Endothelial cell of umbilical vein (primary cell): Measurements from ENCODE around the gene TEAD3. TPM values are rescaled to one million over a fixed set of nuclear protein-coding genes. Genes with fewer than 3 reads are reported as not detected.

Experiments used
- BruUV-seq: library from RNA; stranded (reverse); fragments of 400-500 nt; replicated peaks from 2 replicates; lab custom pipeline; 2021; lab: Mats Ljungman, UMichigan
- CTCF ChIA-PET: fragments of 300-600, 350-600 bp; sonication (Branson Sonifier 250); formaldehyde crosslinking; loops from one replicate; lab custom pipeline; 2021; ENCODE audit warnings: antibody characterized with exemption, inconsistent platforms; lab: Charles Lee
- POLR2A ChIA-PET: fragments of 300-600, 350-600 bp; sonication (Branson Sonifier 250); formaldehyde crosslinking; loops from one replicate; lab custom pipeline; 2021; ENCODE audit warnings: antibody characterized with exemption, inconsistent platforms; lab: Charles Lee
- DNase-seq: peaks from one replicate; pipeline ENCODE4 v3.0.0-alpha.2; 2011; ENCODE audit warnings: low read depth, low spot score
- FAIRE-seq: peaks from 2 replicates; lab custom pipeline; 2011; peaks lifted over from hg19 to GRCh38; lab: Jason Lieb, UNC
- H2AFZ ChIP-seq: 2 replicates; pipeline ENCODE4 v1.6.0; 2012; ENCODE audit warnings: low read depth, low read length, control low read depth, inconsistent platforms
- H3K27ac ChIP-seq: 2 replicates; pipeline ENCODE4 v1.5.1; 2011; ENCODE audit warnings: low read depth, mild to moderate bottlenecking, control low read depth, low read length, moderate library complexity; ENCODE audit not compliant: insufficient read depth
- H3K27me3 ChIP-seq, 2 experiments: 2 replicates each; pipeline versions ENCODE4 v1.6.0 to v1.6.1; 2011; ENCODE audit warnings: low read length in 2 of 2, mixed read lengths in 1 of 2; ENCODE audit not compliant: control insufficient read depth in 2 of 2, insufficient read depth in 2 of 2
- H3K36me3 ChIP-seq, 2 experiments: 2 replicates in 1 of 2; 3 replicates in 1 of 2; pipeline ENCODE4 v1.5.1; 2011; ENCODE audit warnings: low read length in 2 of 2, mild to moderate bottlenecking in 1 of 2, moderate library complexity in 1 of 2; ENCODE audit not compliant: control insufficient read depth in 2 of 2, insufficient read depth in 2 of 2; ENCODE audit errors: extremely low read depth in 1 of 2
- H3K4me1 ChIP-seq: 3 replicates; pipeline ENCODE4 v1.5.1; 2011; ENCODE audit warnings: mild to moderate bottlenecking, low read length; ENCODE audit not compliant: control insufficient read depth, insufficient read depth; ENCODE audit errors: extremely low read depth
- H3K4me2 ChIP-seq: 2 replicates; pipeline ENCODE4 v1.6.1; 2011; ENCODE audit warnings: low read length, control low read depth, mixed read lengths; ENCODE audit not compliant: insufficient read depth
- H3K4me3 ChIP-seq, 3 experiments: fragments of 200-600 bp in 1 of 3; sonication (generic), shearing (Covaris generic) in 1 of 3; replicated peaks in 1 of 3; 2 replicates each; pipeline ENCODE4 v1.5.1; 2011 to 2016; ENCODE audit warnings: control low read depth in 3 of 3, low read length in 3 of 3, mild to moderate bottlenecking in 2 of 3, inconsistent platforms in 1 of 3, low read depth in 1 of 3, moderate library complexity in 1 of 3; ENCODE audit not compliant: insufficient read depth in 1 of 3
- H3K79me2 ChIP-seq: 2 replicates; pipeline ENCODE4 v1.6.0; 2012; ENCODE audit warnings: low read length, inconsistent platforms; ENCODE audit not compliant: control insufficient read depth, insufficient read depth
- H3K9ac ChIP-seq: replicated peaks from 2 replicates; pipeline ENCODE3; 2011; ENCODE audit warnings: low read length, control low read depth; ENCODE audit not compliant: insufficient read depth; ENCODE audit errors: extremely low read depth
- H3K9me1 ChIP-seq: replicated peaks from 3 replicates; pipeline ENCODE4 v1.6.0; 2011; ENCODE audit warnings: mild to moderate bottlenecking, low read length; ENCODE audit not compliant: control insufficient read depth, insufficient read depth; ENCODE audit errors: extremely low read depth
- H3K9me3 ChIP-seq: replicated peaks from 2 replicates; pipeline ENCODE4 v1.5.1; 2012; ENCODE audit warnings: low read length, inconsistent platforms; ENCODE audit not compliant: control insufficient read depth, insufficient read depth
- H4K20me1 ChIP-seq: replicated peaks from 2 replicates; pipeline ENCODE3; 2011; ENCODE audit warnings: mild to moderate bottlenecking, low read length; ENCODE audit not compliant: control insufficient read depth, insufficient read depth; ENCODE audit errors: extremely low read depth
- EZH2 ChIP-seq: IDR thresholded peaks from 2 replicates; pipeline ENCODE4 v1.6.1; 2012; ENCODE audit warnings: borderline replicate concordance, low read depth, mild to moderate bottlenecking, moderate library complexity, low read length, inconsistent platforms; ENCODE audit not compliant: severe bottlenecking
- MYC ChIP-seq: IDR thresholded peaks from one replicate; pipeline ENCODE4 v1.6.1; 2011; ENCODE audit warnings: mild to moderate bottlenecking, low read depth, low read length
- POLR2AphosphoS5 ChIP-seq: IDR thresholded peaks from 2 replicates; pipeline ENCODE4 v1.6.1; 2012; ENCODE audit warnings: low read depth, mild to moderate bottlenecking, control low read depth, low read length, moderate library complexity; ENCODE audit not compliant: insufficient read depth
- dilution Hi-C: fragments of 300-500 bp; cut with MboI; formaldehyde crosslinking; loops from one replicate; pipeline ENCODE4 v1.15.0; 2019; ENCODE audit warnings: low sequenced_read_pairs; ENCODE audit not compliant: extremely low pct_ligation_motif_present
- intact Hi-C: fragments of 100-400 bp; cut with micrococcal nuclease; formaldehyde crosslinking; loops from one replicate; pipeline ENCODE4 v1.10.0; 2022
- polyA plus RNA-seq, 4 experiments: library from polyadenylated mRNA; depleted of rRNA in 3 of 4; stranded (reverse) in 3 of 4; unstranded in 1 of 4; fragments of >200 nt; gene quantifications; 2 replicates each; pipeline versions ENCODE4 v1.2.1 to v1.2.3, GENCODE V29; 2011 to 2012; ENCODE audit warnings: missing spikeins in 1 of 4
- total RNA-seq: library from RNA; stranded (reverse); gene quantifications from 2 replicates; pipeline ENCODE4 v1.2.3, GENCODE V29; 2021

Gene TEAD3
- total and polyA plus RNA-seq, 2 donors (not counting 3 experiments of a cell fraction or from before 2014, with no cell fraction given), result 1.1 to 1.6 TPM

DNA sequence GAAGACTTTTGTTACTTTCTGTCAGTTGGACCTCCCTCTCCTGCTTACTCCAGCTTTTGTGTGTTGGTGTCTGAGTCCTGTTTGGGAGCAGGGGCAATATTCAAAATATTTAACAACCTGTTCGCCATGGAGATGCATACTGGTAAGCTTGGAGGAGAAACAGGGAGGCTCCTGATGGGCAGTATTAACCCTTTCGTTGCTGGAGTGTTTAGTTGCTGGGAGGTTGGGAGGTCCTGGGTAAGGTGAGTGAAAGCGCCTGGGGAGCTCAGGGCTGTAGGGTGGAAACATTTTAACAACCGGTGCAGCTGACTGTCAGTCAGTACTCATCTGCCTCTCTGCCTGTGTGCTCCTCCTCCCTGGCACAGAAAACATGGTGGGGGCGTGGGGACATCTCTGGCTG, 11.7 kb upstream of the TEAD3 start:
- FAIRE-seq (no peak), DNase-seq (no peak)
- Histone ChIP-seq H3K9me1 (no peaks in the 10 kb centered on the region), H4K20me1 (no peaks in the 10 kb centered on the region), H3K27ac (no peak overlapping the region), H3K9ac (no peak overlapping the region), H3K4me1 (no peaks in the 10 kb centered on the region), H3K79me2 (no peaks in the 10 kb centered on the region), H3K27me3 (peaks cover 25 to 50% of the 10 kb centered on the region in 2 experiments), H3K9me3 (no peaks in the 10 kb centered on the region), H3K4me3 (no peak overlapping the region), H3K4me2 (no peak overlapping the region), H3K36me3 (no peaks in the 10 kb centered on the region), H2AFZ (no peak overlapping the region)
- ChIA-PET POLR2A (interaction anchor here (0.6 kb wide), 2 partner anchors 72 to 198 kb away, joined by 3 read pairs; no protein-coding TSS in a partner anchor), CTCF (interaction anchor here (0.9 to 2.5 kb wide), 3 partner anchors 13 to 228 kb away, joined by 3 to 11 read pairs (median 4); partner anchors contain the start of gene ARMC12)
- dilution Hi-C loops (no loop called here), intact Hi-C loops (no loop called here)
- no peak for TF ChIP-seq POLR2AphosphoS5
- no TSS peak for BruUV-seq

DNA sequence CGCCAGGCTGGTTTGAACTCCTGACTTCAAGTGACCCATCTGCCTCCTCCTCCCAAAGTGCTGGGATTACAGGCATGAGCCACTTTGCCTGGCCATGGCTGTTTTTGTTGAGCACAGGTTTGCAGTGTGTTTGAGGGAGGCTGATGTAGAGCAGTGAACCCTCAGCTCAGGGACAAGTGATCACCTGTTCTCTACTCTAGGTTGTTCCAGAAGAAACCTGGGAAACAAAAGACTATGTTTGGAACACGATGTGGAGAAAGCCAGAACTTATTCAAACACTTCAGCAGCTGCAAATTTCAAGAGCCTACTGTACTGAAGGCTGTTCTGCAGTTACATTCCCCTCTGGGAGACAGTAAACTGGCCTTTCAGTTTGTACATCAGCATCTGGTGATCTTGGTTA, 11.1 kb upstream of the TEAD3 start:
- no peak for FAIRE-seq
- no peaks in the 10 kb centered on the region for H3K9me1 ChIP-seq
- H3K9ac ChIP-seq, result no peak overlapping the region
- dilution Hi-C loops, result no loop called here
- TF ChIP-seq MYC (no peak), EZH2 (peak; percentile 34)
- no peak overlapping the region for H2AFZ ChIP-seq
- no peaks in the 10 kb centered on the region for H4K20me1 ChIP-seq
- H3K4me3 ChIP-seq, result no peak overlapping the region
- no peaks in the 10 kb centered on the region for H3K4me1 ChIP-seq
- no peak for DNase-seq
- no TSS peak for BruUV-seq
- no peak overlapping the region for H3K4me2 ChIP-seq
- H3K36me3 ChIP-seq, result no peaks in the 10 kb centered on the region
- ChIA-PET POLR2A (interaction anchor here (0.6 kb wide), 1 partner anchor 71 kb away, joined by 3 read pairs; no protein-coding TSS in a partner anchor), CTCF (interaction anchor here (0.6 to 2.5 kb wide), 5 partner anchors 9 to 229 kb away, joined by 3 to 11 read pairs (median 4); partner anchors contain the start of gene ARMC12)
- H3K27me3 ChIP-seq, result peaks cover 25 to 50% of the 10 kb centered on the region in 2 experiments
- no peaks in the 10 kb centered on the region for H3K9me3 ChIP-seq
- no peaks in the 10 kb centered on the region for H3K79me2 ChIP-seq
- no peak overlapping the region for H3K27ac ChIP-seq
- intact Hi-C loops, result no loop called here
